Calu3 (cell line): ENCODE results near the gene ELANE. TPM values are rescaled to one million over a fixed set of nuclear protein-coding genes. Genes with fewer than 3 reads are reported as not detected.
A peak's percentile ranks its signal among the peaks of the same experiment; 100 is the strongest.

ENCODE experiments used
- BruUV-seq: library from RNA; stranded (reverse); fragments of 400-500 nt; replicated peaks from 2 replicates; lab custom pipeline; 2021; lab: Mats Ljungman, UMichigan
- CTCF ChIA-PET: fragments of 300-600 bp; sonication (Branson Sonifier 250); formaldehyde crosslinking; loops from one replicate; lab custom pipeline; 2022; ENCODE audit warnings: antibody characterized with exemption; lab: Charles Lee
- DNase-seq: peaks from one replicate; pipeline ENCODE4 v3.0.0; 2022
- H3K27ac Mint-ChIP-seq: one replicate; pipeline ENCODE4 v1.8.0; 2022; ENCODE audit warnings: mixed read lengths; ENCODE audit not compliant: unreplicated experiment
- H3K27me3 Mint-ChIP-seq: one replicate; pipeline ENCODE4 v1.8.0; 2022; ENCODE audit warnings: mixed read lengths; ENCODE audit not compliant: unreplicated experiment
- H3K36me3 Mint-ChIP-seq: one replicate; pipeline ENCODE4 v1.8.0; 2022; ENCODE audit warnings: mild to moderate bottlenecking, moderate library complexity, mixed read lengths; ENCODE audit not compliant: insufficient read depth, unreplicated experiment
- H3K4me1 Mint-ChIP-seq: one replicate; pipeline ENCODE4 v1.8.0; 2022; ENCODE audit warnings: mild to moderate bottlenecking, low read depth, mixed read lengths; ENCODE audit not compliant: unreplicated experiment
- H3K4me3 Mint-ChIP-seq: one replicate; pipeline ENCODE4 v1.8.0; 2022; ENCODE audit warnings: mild to moderate bottlenecking, low read depth, moderate library complexity, mixed read lengths; ENCODE audit not compliant: unreplicated experiment
- H3K9me3 Mint-ChIP-seq: one replicate; pipeline ENCODE4 v1.8.0; 2022; ENCODE audit warnings: low read depth, mixed read lengths; ENCODE audit not compliant: unreplicated experiment
- intact Hi-C: fragments of 100-400 bp; cut with micrococcal nuclease; formaldehyde crosslinking; loops from one replicate; pipeline ENCODE4 v1.10.0; 2022; ENCODE audit not compliant: unreplicated experiment
- microRNA-seq: library from miRNA; unstranded; fragments of <30 nt; microRNA quantifications from one replicate; pipeline ENCODE4 v1.2.0, GENCODE V29; 2022
- total RNA-seq: library from RNA; stranded (reverse); gene quantifications from 2 replicates; pipeline ENCODE4 v1.2.3, GENCODE V29; 2022
- TF ChIP-seq, protein P1 (sequence below): fragments of 200-600 bp; IDR thresholded peaks from one replicate; pipeline ENCODE4 v1.8.0; 2022; ENCODE audit warnings: antibody characterized with exemption; ENCODE audit not compliant: unreplicated experiment

ELANE gene
- total RNA-seq, 1 experiment from 2014 or later: not detected

GRCh38 chr19:903266-903797, 51.2 kb downstream of the ELANE start:
- TF ChIP-seq, protein P1, sequence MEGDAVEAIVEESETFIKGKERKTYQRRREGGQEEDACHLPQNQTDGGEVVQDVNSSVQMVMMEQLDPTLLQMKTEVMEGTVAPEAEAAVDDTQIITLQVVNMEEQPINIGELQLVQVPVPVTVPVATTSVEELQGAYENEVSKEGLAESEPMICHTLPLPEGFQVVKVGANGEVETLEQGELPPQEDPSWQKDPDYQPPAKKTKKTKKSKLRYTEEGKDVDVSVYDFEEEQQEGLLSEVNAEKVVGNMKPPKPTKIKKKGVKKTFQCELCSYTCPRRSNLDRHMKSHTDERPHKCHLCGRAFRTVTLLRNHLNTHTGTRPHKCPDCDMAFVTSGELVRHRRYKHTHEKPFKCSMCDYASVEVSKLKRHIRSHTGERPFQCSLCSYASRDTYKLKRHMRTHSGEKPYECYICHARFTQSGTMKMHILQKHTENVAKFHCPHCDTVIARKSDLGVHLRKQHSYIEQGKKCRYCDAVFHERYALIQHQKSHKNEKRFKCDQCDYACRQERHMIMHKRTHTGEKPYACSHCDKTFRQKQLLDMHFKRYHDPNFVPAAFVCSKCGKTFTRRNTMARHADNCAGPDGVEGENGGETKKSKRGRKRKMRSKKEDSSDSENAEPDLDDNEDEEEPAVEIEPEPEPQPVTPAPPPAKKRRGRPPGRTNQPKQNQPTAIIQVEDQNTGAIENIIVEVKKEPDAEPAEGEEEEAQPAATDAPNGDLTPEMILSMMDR: no peak
- no peaks in the 10 kb centered on the region for H3K27me3 Mint-ChIP-seq
- no TSS peak for BruUV-seq
- no peaks in the 10 kb centered on the region for H3K9me3 Mint-ChIP-seq
- H3K4me3 Mint-ChIP-seq: no peak overlapping the region
- intact Hi-C loops: no loop called here
- DNase-seq: no peak
- CTCF ChIA-PET: no interaction called here
- no peaks in the 10 kb centered on the region for H3K4me1 Mint-ChIP-seq
- peaks cover 18% of the 10 kb centered on the region for H3K36me3 Mint-ChIP-seq
- H3K27ac Mint-ChIP-seq: no peak overlapping the region

DNA sequence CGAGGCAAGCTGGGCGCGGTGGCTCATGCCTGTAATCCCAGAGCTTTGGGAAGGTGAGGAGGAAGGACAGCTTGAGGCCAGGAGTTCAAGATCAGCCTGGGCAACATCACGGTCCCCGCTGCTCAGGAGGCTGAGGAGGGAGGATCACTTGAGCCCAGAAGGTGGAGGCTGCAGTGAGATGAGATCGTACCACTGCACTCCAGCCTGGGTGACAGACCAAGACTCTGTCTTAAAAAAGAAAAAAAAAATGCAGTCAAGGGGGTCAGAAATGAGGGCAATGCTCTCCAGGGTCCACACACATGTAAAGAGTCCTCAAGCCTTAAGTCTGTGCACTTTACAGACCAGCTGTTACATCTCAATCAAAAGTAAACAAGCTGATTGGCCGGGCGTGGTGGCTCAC, 52.4 kb downstream of the ELANE start:
- CTCF ChIA-PET: no interaction called here
- Mint-ChIP-seq H3K27me3 (no peaks in the 10 kb centered on the region), H3K27ac (no peak overlapping the region), H3K4me3 (no peak overlapping the region), H3K4me1 (peaks cover 4% of the 10 kb centered on the region), H3K36me3 (peaks cover 18% of the 10 kb centered on the region), H3K9me3 (no peaks in the 10 kb centered on the region)
- no peak for DNase-seq
- no TSS peak for BruUV-seq
- intact Hi-C loops: no loop called here
- TF ChIP-seq, protein P1: no peak

Small RNAs within 50 kb of the gene (microRNA-seq; reads per million reads assigned to microRNA genes)
- gene MIR3187 (52.4 reads per million, percentile 56 among the genes with 10 or more reads in this experiment), gene MIR4745 (191 reads per million, percentile 71 among the genes with 10 or more reads in this experiment)

Other genes starting within 250 kb of the ELANE start
- 51.4 and 57.5 TPM in 2 replicates for gene POLRMT, start 218.8 kb upstream of the ELANE start, total RNA-seq
- gene FGF22, start 212.4 kb upstream of the ELANE start, total RNA-seq: 0.24 and 0.39 TPM in 2 replicates
- gene RNF126, start 189.1 kb upstream of the ELANE start, total RNA-seq: 44.8 and 46.4 TPM in 2 replicates
- 6.9 and 7.1 TPM in 2 replicates for gene FSTL3, start 175.9 kb upstream of the ELANE start, total RNA-seq
- not detected in 2 replicates for gene PRSS57, start 156.9 kb upstream of the ELANE start, total RNA-seq
- 0.56 and 0.83 TPM in 2 replicates for gene PALM, start 143.4 kb upstream of the ELANE start, total RNA-seq
- gene MISP, start 101.2 kb upstream of the ELANE start, total RNA-seq: 73.9 and 90.5 TPM in 2 replicates
- gene PTBP1, start 54.9 kb upstream of the ELANE start, total RNA-seq: 380 and 409 TPM in 2 replicates
- 0.27 TPM in 1 of 2 replicates, not detected in the other for gene PLPPR3, start 30.3 kb upstream of the ELANE start, total RNA-seq
- gene AZU1, start 24.5 kb upstream of the ELANE start, total RNA-seq: not detected in 2 replicates
- gene PRTN3, start 11.3 kb upstream of the ELANE start, total RNA-seq: not detected in 2 replicates
- gene CFD, start 7.4 kb downstream of the ELANE start, total RNA-seq: 2.3 and 3.9 TPM in 2 replicates
- gene MED16, start 40.9 kb downstream of the ELANE start, total RNA-seq: 21.4 and 22.4 TPM in 2 replicates
- not detected in 2 replicates for gene RNU6-9, start 41.2 kb downstream of the ELANE start, total RNA-seq
- gene R3HDM4, start 60.9 kb downstream of the ELANE start, total RNA-seq: 54.0 and 55.5 TPM in 2 replicates
- gene KISS1R, start 65.0 kb downstream of the ELANE start, total RNA-seq: not detected in 2 replicates
- 0.85 and 1.6 TPM in 2 replicates for gene ARID3A, start 73.7 kb downstream of the ELANE start, total RNA-seq
- 43.3 TPM in 2 replicates for gene WDR18, start 132.0 kb downstream of the ELANE start, total RNA-seq
- gene GRIN3B, start 148.1 kb downstream of the ELANE start, total RNA-seq: not detected in 2 replicates
- gene TMEM259, start 168.8 kb downstream of the ELANE start, total RNA-seq: 129 and 142 TPM in 2 replicates
- not detected in 2 replicates for gene RNU6-2, start 169.2 kb downstream of the ELANE start, total RNA-seq
- gene CNN2, start 174.3 kb downstream of the ELANE start, total RNA-seq: 135 and 151 TPM in 2 replicates
- gene ABCA7, start 187.8 kb downstream of the ELANE start, total RNA-seq: 22.7 and 24.3 TPM in 2 replicates
- gene ARHGAP45, start 214.9 kb downstream of the ELANE start, total RNA-seq: 10.4 and 12.0 TPM in 2 replicates
- 141 and 144 TPM in 2 replicates for gene POLR2E, start 243.1 kb downstream of the ELANE start, total RNA-seq